HL-60/S4 treated with retinoic acid at 250 ng/mL for 4 days and 3 days (cell line): Measurements from ENCODE around the gene ERCC8.
"Not testable (repeated sequence)": the region's sequence is repeated elsewhere in the genome, so short reads cannot be mapped to it uniquely, and the experiment has no call there.

Experiments
- in situ Hi-C: fragments of 300-500 bp; cut with MboI; formaldehyde crosslinking; loops from 2 replicates; pipeline ENCODE4 v1.7.0; 2022; ENCODE audit warnings: low sequenced_read_pairs

The ERCC8 gene, protein sequence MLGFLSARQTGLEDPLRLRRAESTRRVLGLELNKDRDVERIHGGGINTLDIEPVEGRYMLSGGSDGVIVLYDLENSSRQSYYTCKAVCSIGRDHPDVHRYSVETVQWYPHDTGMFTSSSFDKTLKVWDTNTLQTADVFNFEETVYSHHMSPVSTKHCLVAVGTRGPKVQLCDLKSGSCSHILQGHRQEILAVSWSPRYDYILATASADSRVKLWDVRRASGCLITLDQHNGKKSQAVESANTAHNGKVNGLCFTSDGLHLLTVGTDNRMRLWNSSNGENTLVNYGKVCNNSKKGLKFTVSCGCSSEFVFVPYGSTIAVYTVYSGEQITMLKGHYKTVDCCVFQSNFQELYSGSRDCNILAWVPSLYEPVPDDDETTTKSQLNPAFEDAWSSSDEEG

DNA sequence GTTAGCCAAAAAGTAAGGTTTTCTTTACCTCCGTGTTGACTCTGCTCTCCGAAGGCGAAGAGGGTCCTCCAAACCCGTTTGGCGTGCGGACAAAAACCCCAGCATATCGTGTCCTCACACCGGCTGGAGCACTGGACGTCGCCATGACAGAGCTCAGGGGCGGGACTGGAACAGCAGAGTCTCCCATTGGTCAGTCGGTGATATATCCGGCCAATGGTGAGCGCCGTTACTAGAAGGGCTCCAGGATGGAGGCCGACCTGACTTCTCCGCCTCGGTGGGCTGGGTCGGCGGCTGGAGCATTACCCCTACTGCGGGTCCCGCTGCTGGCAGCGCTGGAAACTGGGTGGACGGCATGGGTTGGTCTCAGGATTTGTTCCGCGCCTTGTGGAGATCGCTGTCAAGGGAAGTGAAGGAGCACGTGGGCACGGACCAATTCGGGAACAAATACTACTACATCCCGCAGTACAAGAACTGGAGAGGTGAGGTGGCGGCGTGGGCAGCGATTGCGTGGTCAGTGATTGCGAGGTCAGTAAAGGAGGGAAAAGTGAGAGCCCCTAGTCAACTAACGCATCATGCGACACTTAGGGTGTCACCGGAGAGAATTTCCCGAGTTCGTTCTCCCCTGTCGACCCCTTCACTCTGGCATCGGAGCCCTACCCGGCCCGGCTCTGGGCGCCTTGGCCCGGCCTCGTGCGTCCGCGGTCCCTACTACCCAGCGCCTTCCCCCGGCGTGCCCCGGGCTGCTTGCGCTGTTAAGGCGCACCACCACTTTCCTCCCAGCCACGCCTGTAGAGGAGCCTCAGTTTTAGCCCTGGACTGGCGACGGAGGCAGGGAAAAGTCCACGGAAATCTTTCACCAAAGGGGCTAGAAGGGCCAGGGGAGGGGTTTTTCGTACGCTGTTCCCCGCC lies at the start of gene ERCC8, which contains the start of gene NDUFAF2:
Gene ERCC8 (minus strand): TSS at position 167 of the 909 bp plus-strand sequence. CDS start 62 bp downstream, at position 105.
Gene NDUFAF2 (plus strand): TSS at position 302 of the 909 bp plus-strand sequence. CDS start 51 bp downstream, at position 353.
- in situ Hi-C loops: loop anchor here (25.0 kb wide), 1 partner anchor 258 kb away; no protein-coding TSS in a partner anchor

DNA sequence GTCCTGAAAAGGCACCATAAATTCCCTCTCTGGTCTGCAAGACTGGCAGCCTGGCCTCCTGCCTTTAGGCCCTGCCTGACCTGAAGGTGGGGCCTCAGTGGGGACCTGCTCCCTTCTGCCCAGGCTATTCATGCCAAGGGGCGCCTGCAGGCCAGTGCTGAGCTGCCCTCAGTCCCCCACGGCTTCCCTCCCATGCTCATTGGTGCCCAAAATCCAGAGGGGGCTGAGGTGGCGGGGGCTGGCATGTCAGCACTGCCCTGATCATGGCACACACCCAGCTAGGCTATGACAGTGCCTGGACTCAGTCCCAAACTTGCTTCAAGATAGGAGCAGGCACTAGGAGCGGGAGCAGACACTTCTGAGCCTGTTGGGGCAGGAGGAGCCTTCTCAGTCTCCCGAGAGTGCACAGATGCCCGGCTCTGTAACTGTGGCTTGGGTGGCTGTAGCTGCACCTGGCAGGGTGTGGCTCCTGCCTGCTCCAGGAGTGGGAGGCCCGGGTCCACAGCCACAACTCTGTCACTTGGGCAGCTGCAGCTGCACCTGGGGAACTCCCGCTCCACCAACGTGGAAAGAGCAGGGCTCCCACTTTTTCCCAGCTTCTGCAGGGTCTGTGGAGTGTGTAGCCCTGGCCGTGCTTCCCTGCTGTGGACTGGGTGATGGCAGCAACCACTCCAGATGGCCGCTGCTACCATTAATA lies 49.2 kb upstream of the ERCC8 start:
- in situ Hi-C loops: no loop called here

DNA sequence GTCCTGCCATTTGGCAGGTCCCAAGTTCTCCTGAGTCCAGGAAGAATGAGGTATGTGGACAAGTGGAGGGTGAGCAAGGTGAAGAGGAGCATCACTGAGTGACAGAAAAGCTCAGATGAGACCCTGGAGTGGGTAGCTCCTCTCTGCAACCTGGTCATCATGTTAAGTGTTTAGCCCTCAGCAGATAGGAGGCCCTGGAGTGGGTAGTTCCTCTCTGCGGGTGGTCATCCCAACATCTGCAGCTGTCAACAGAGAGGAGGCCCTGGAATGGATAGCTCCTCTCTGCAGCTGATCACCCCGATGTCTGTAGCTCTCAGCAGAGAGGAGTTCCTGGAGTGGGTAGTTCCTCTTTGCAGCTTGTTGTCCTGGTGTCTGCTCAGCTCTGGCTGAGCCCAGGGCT lies 48.6 kb upstream of the ERCC8 start:
- in situ Hi-C loops: no loop called here

DNA sequence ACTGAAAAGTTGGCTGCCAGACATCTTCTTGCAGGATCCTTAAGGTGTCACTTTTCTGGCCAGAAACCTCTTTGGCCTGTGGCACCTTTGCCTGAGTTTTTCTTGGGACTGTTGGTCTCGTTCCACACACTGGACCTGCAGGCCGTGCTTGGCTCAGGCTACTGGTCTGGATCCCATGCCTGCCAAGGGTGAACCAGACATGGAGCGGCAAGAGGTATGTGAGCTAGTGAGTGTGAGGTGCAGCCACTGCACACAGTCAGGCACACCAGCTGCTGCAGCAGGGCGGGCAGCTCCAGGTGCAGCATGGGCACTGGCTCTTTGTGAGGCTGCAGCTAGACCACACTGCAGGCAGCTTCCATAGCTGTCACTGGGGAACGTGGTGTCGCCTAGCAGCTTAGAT lies 48.0 kb upstream of the ERCC8 start:
- in situ Hi-C loops: no loop called here

DNA sequence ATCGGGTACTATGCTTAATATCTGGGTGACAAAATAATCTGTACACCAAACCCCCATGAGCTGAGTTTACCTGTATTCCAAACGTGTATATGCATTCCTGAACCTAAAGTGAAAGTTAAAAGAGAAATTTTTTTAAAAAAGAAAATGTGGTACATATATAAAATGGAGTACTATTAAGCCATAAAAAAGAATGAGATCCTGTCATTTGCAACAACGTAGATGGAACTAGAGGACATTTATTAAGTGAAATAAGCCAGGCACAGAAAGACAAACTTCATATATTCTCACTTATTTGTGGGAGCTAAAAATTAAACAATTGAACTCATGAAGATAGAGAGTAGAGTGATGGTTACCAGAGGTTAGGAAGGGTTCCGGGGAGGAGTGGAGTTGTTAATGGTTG lies 44.9 kb upstream of the ERCC8 start:
- in situ Hi-C loops: no loop called here

DNA sequence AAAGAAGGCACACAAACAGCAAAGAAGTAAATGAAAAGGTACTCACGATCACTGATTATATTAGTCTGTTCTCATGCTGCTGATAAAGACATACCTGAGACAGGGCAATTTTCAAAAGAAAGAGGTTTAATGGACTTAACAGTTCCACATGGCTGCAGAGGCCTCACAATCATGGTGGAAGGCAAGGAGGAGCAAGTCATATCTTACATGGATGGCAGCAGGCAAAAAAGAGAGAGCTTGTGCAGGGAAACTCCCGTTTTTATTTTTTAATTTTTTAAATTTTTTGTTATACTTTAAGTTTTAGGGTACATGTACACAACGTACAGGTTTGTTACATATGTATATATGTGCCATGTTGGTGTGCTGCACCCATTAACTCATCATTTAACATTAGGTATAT lies 37.3 kb upstream of the ERCC8 start:
- in situ Hi-C loops: not testable (repeated sequence)

DNA sequence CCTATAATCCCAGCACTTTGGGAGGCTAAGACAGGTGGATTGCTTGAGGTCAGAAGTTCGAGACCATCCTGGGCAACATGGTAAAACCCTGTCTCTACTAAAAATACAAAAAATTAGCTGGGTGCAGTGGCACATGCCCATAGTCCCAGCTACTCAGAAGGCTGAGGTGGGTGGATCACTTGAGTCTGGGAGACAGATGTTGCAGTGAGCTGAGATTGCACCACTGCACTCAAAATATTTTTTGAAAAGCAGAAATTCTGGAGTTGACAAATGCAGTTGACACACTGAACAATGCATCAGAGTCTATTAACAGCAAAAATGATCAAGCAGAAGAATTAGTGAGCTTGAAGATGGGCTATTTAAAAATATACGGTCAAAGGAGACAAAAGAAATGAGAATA lies 35.6 kb upstream of the ERCC8 start:
- in situ Hi-C loops: no loop called here

DNA sequence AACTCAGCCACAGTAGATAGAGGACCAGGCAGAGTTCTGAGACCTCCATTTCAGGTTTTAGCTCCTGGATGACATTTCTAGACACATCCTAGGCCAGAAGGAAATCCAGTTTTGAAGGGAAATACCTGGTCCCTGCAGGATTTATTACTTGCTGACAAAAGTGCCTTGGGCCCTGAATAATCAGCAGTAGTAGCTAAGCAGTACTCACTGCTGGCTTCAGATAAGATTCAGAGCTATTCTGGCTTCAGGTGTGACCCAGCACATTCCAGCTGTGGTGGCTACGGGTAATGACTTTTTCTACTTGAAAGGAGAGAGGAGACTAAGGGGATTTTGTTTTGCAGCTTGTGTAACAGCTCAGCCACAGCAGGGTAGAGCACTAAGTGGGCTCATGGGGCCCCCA lies 34.1 kb upstream of the ERCC8 start:
- in situ Hi-C loops: no loop called here

DNA sequence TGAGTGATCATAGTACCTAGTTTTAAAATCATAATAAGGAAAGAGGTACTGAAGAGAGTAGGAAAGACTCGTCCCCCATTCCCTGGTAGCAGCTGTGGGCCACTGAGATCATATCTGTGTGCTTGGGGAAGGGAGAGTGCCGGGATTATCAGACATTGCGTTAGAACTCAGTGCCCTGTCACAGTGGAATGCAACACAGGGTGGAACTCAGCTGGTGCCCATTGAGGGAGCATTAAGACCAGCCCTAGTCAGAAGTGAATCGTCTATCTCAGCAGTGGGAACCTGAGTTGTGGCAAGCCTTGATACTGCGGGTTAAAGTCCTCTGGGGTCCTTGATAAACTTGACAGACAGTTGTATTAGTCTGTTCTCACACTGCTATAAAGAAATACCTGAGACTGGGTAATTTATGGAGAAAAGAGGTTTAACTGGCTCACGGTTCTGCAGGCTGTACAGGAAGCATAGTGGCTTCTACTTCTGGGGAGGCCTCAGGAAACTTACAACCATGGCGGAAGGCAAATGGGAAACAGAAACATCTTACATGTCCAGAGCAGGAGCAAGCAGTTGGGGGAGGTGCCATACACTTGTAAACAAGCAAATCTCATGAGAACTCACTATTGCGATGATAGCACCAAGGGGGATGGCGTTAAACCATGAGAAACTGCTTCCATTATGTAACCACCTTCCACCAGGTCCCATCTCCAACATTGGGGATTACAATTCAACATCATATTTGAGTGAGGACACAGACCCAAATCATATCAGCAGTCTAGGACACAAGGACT lies 33.3 kb upstream of the ERCC8 start:
- in situ Hi-C loops: no loop called here

DNA sequence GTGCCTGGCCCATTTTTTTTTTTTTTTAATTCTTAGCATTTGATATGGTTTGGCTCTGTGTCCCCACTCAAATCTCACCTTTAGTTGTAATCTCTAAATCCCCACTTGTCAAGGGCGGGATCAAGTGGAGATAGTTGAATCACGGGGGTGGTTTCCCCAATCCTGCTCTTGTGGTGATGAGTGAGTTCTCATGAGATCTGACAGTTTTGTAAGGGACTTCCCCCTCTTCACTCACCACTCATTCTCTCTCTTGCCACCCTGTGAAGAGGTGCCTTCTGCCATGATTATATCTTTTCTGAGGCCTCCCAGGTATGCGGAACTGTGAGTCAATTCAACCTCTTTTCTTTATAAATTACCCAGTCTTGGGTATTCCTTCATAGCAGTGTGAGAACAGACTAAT lies 27.4 kb upstream of the ERCC8 start:
- in situ Hi-C loops: no loop called here

DNA sequence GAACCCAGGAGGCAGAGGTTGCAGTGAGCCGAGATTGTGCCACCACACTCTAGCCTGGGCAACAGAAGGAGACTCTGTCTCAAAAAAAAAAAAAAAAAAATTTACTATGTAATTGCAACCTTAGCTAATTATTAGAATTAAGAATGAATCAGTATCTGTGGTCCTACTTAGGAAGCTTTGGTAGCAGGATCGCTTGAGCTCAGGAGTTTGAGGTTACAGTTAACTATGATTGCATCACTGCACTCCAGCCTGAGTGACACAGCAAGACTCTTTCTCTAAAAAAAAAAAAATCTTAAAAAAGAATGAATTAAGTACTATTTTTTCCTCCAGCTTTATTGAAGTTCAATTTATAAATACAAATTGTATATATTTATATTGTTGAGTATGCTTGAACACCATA lies 16.8 kb upstream of the ERCC8 start:
- in situ Hi-C loops: no loop called here

DNA sequence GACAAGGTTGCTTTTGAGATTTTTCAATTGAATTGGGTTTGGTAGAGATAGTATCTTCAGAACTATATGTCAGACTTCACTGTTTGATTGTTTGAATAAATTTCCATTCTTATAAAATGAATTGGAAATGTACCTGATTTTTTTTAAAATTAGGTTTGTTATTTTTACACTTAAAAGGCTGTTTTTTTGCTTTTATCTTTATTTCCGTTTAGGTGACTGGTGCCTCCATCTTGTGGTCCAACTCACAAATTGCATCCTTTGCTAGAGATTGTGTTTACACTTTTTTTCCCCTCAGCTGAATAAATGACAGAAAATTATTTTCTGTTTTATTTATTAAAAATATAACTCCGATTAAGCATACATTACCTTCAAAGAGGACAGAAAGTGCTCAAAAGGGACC lies 15.7 kb upstream of the ERCC8 start:
- in situ Hi-C loops: no loop called here

DNA sequence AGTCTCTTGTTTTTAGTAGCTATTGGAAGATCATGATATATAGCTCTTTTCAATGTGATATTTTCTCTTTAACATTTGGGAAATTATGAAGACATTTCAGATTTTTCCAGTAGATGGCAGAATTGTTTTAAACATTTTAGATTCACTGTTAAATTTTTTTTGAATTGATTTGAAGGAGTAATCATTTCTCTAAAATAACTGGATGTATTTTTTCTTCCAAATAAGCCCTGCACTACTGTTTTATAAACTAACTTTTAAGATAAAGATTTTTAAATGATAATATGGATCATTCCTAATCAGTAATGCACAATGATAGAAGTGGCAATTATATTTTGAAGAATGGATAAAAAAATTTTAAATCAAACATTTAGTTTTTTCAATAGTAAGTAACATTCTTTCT lies 14.3 kb upstream of the ERCC8 start:
- in situ Hi-C loops: no loop called here

DNA sequence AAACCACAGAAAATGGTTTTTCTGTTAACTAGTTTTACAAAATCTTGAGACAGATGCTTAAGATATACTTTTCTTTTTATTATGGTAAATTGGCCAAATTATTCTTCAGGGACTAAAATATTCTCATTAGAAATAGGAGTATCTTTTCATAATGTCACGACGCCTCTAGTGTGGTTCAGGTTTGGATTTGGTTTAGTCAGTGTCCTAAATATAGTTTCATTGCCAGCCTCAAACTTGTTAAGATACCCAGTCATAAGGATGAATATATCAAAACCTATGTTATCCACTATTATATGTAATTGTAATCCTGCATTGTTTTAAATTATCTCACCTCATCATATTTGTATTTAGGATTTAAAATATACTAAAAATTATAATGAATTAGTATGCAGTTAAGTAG lies 13.8 kb upstream of the ERCC8 start:
- in situ Hi-C loops: no loop called here

DNA sequence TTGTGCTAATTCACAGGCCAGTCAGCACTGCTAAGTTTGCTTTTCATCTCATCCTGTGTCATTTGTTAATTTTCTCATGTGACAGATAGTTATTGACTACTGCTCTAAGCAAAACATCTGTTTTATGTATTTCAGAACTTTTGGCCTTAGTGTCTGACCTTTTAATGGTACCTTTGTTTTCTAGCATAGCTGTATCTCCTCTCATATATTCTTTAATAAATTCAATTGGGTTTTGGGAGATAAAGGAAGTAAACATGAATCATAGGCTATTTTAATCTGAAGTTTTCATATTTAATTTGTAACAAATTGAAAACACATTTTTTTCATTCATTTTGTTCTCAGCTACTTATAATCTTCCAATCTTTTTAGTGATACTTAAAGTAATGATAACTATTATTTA lies 13.2 kb upstream of the ERCC8 start:
- in situ Hi-C loops: no loop called here

DNA sequence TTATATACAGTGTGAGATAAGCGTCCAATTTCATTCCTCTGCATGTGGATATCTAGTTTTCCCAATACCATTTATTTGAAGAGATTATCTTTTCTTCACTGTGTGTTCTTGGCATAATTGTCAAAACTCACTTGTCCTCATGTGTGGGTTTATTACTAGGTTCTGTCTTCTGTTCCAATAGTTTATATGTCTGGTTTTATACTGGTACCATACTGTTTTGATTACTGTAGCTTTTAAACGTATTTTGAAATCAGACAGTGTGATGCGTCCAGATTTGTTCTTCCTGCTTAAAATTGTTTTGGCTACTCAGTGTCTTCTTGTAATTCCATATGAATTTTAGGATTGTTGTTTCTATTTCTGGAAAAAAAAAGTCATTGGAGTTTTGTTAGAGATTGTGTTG lies 10.4 kb upstream of the ERCC8 start:
- in situ Hi-C loops: no loop called here

DNA sequence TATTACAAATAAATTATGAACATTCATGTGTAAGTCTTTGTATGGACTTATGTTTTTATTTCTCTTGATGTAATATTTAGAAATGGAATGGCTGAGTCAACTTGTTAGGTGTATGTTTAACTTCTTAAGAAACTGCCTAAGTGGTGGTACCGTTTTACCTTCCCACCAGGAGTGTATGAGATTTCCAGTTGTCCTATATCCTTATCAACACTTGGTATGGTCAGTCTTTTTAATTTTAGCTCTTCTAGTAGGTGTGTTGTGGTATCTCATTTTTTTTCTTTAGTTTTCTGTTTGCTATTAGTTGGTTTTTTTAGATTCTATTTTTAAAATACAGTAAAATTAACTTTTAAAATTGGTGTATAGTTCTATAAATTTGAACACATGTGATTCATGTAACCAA lies 3.9 kb upstream of the ERCC8 start:
- in situ Hi-C loops: loop anchor here (25.0 kb wide), 1 partner anchor 261 kb away; no protein-coding TSS in a partner anchor

DNA sequence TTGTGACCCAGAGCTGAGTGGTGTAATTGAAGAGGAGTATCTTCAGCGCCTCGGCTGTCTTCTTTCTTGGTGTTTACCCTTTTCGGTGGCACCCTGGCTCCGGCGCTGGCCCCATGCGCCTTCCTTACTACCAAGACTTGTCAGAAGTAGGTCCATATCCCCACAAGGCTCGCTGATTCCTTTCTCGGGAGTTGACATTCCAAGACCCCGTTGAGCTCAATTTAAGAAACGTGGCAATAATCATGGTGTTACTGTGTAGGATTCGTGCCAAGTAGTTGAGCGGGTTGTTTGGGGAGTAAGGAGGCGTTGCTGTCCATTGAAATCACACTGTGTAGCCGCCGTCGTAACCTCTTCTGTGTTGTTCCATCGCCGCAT lies 930 bp upstream of the ERCC8 start:
- in situ Hi-C loops: loop anchor here (25.0 kb wide), 1 partner anchor 258 kb away; no protein-coding TSS in a partner anchor

DNA sequence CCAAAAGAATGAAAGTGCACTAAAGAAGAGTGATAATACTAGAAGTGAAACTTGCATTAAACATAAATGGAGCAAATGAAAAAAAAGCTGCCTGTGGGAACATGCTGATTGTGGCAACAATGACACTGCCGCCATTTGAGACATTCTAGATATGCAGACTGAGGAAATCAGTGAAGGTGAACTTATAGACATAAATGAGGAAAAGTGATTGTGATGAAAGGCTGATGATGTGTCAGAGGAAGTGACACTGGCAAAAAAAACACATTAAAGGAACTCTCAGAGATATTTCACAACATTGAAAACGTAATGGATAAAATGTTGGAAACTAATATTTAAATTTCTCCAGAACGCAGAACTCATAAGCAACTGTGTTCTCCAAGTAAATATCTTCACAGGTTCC lies 1.2 kb downstream of the ERCC8 start:
- in situ Hi-C loops: loop anchor here (25.0 kb wide), 1 partner anchor 256 kb away; no protein-coding TSS in a partner anchor

DNA sequence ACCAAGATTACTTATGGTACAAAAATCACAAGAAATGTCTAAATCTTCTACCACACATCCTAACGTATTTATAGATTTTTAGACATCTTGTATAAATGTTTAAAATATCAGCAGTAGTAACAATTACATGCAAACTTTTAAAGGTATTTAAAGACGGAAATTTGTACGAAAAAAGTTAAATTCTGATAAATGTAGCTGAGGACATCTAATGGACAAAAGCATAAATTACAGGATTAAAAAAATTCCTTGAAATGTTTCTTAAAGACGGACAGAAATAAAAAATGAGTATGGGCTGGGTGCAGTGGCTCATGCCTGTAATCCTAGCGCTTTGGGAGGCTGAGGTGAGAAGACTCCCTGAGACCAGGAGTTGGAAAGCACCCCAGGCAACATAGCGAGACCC lies 15.8 kb downstream of the ERCC8 start:
- in situ Hi-C loops: loop anchor here (25.0 kb wide), 1 partner anchor 242 kb away; no protein-coding TSS in a partner anchor
